ENCODE results near the gene MED8. TPM values are rescaled to one million over a fixed set of nuclear protein-coding genes. Genes with fewer than 3 reads are reported as not detected.
"Not testable (repeated sequence)": the region's sequence is repeated elsewhere in the genome, so short reads cannot be mapped to it uniquely, and the experiment has no call there.

The MED8 gene
- total RNA-seq, 1 experiment from 2014 or later: 113 TPM

DNA sequence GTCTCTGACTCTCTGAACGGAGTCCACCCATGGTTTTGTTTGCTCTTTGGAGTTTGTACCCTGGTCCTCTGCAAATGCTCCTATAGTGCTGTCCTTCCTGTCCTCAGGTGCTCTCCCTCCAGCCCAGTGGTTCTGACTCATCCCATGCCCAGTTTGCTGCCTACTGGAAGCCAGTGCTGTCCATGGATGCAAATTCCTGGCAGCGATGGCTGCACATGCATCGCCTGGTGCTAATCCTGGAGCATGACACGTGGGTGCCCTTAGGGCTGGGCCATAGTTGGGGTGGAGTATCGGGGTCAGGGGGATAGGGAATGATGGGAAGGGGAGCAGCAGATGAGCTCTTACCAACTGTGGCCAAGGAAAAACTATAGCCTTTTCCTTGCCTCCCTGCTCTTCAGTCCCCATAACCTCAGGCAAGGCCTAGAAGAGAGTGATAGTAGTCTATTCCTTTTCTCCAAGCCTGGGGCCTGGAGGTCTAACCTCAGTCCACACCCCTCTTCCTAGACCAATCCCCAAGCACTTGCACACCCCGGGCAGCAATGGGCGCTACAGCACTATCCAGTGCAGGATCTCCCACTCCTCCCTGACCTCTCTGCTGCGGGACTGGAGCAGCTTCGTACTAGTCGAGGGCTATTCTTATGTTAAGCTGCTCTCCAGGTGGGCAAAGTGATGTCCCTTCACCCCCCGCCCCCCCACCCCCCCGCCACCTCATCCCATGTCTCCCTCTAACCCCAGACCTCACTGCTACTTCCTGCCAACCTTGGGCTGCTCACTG is 32.6 kb upstream of the MED8 start:
- no peak for DNase-seq (ENCODE audit: low spot score)

DNA sequence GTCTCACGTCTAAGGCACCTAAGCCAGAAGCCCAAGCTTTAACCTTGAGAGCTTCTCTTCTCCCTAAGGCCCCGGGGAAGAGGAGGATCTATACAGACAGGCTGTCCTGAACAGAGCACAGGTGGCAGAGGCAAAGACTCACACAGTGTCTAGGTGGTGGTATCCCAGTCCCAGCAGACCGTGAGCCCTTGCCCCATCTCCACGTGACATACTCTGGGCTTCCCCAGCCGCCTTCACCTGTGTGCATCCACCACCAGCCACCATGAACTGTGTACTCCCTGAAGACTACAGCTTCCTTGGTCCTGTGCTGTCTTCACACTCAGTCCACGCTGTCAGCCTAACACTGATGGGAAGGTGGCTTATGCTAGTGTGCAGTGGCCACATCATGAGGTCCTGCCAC is 31.8 kb upstream of the MED8 start:
- DNase-seq (ENCODE audit: low spot score): no peak

DNA sequence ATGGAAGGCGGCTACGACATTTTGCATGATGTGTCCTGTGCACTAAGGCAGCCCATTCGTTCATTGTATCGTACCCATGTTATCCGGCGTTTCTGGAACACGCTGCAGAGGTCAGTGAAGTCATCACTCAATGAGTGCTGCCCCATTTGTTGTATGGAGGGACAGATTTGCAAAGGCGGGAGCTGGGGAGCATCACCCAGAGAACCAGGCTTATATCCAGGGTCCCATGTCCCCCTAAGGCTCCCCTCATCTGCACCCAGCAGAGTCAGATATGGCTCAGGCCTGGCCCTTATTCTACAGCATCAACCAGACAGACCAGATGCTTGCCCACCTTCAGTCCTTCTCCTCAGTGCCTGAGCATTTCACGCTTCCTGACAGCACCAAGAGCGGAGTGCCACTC is 31.3 kb upstream of the MED8 start:
- DNase-seq (ENCODE audit: low spot score): no peak

DNA sequence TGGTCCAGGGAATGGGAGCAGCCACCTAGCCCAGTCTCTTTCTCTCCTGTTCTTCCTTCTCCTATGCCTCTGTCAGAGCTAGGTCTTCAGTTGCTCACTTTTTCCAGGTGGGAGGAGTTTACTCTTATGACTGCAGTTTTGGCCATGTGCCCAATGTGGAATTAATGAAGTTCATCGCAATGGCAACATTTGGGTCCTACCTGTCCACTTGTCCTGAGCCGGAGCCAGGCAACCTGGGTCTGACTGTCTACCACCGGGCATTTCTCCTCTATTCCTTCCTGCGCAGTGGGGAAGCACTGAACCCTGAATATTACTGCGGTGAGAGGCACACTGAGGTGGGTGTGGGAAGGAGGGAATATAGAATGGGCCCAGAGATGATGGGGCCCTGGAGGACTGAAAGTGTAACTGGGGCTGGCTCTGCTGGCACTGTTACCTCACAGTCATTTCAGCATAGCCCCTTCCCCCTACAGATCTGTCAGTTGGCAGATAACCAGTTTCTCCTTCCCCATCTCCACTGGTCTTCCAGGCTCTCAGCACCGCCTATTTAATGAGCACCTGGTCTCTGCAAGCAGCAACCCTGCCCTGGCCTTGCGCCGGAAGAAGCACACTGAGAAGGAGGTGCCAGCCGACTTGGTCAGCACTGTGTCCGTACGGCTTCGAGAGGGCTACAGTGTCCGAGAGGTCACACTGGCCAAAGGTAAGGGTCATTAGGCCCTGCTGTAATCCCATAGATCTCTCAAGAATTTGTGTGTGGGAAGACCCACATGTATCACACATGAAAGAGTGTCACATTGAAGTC is 30.2 kb upstream of the MED8 start:
- DNase-seq (ENCODE audit: low spot score): no peak

DNA sequence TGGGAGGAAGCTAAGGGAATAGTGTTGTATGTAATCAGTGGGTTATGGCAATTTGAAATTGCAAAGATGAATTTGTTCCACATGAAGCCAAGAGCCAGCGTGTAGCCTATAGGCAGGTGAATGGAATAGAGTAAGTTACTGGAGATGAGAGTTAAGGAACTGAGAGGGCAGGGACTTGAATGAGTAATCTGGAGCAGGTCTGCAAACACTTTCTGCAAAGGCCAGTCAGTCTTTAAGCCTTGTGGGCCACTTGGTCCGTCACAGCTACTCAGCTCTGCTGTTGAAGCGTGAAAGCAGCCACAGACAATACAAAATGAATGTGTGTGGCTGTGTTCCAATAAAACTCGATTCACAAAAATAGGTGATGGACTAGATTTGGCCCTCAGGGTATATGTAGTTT is 29.3 kb upstream of the MED8 start:
- DNase-seq (ENCODE audit: low spot score): no peak

DNA sequence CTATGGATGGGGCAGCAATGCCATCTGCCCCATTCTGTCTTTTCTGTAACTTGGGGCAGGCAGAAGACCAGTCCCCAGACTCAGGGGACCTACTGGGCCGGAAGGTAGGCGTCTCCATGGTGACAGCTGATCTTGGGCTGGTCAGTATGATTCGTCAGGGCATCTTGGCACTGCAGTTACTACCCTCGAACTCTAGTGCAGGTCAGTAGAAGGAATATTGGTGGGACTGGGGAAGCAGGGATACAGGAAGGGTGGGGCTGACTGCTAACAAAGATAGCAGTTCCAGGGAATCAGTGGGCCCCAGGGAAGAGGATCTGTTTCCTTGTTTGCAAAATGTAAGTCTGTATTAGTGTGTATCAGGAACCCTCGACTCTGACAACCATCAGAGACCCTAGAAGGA is 26.3 kb upstream of the MED8 start:
- no peak for DNase-seq (ENCODE audit: low spot score)

DNA sequence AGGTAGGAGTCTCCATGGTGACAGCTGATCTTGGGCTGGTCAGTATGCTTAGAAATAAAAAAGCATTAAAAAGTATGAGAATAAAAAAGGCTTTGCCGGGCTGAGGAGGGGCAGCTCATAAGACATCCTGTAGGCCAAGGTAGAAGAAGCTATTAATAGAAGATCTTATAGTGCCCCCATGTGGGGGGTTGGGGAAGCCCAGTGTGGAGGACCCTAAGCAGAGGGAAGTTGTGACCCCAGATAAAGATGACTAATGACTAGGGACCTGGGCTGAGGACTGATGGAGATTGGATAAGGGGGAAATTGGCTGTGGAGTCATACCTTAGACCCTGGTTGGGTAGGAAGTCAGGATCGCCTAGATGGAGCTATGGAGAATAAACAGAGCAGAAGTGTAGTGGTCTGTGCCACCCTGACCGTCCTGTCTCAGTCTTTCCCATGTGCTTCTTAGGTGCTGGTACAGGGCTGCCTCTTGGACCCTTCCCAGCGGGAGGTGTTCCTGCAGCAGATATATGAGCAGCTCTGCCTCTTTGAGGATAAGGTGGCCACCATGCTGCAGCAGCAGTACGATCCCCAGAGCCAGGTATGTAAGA is 25.1 kb upstream of the MED8 start:
- peak; percentile 43 for DNase-seq (ENCODE audit: low spot score)

DNA sequence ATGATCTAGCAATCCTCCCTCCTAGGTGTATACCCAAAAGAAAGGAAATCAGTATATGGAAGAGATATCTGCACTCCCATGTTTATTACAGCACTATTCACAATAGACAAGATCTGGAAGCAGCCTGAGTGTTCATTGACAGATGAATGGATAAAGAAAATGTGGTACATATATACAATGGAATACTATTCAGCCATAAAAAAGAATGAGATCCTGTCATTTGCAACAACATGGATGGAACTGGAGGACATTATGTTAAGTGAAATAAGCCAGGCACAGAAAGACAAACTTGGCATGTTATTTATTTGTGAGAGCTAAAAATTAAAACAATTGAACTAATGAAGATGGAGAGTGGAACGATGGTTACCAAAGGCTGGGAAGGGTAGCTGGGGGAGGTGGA is 23.8 kb upstream of the MED8 start:
- DNase-seq (ENCODE audit: low spot score): not testable (repeated sequence)

DNA sequence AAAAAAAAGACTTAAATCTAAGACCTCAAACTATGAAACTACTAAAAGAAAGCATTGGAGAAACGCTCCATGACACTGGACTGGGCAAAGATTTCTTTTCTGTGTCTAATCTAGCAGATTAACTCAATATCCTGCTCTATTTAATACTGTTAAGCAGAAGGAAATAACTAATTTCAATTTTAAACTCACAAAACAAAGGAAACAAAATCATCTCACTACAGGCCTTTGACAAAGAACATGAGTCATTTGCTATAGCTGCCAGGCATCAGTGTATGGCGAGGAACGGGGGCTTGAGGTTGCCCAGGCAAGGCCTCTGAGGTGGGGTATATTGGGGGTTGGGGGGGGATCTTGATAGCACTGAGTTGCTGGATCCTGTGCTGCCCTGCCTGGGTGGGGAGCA is 21.0 kb upstream of the MED8 start:
- no peak for DNase-seq (ENCODE audit: low spot score)

DNA sequence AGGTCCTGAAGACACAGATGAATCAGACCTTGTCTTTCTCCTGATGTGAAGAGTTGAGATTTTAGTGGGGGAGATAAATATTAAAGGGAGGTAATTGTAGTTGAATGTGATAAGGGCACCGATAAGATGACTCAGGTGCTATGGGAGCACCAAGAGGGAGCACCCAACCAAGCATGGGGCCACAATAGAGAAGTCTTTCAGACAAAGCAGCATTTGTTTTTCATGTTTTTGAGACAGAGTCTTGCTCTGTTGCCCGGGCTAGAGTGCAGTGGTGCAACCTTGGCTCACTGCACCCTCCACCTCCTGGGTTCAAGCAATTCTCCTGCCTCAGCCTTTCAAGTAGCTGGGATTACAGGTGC is 16.3 kb upstream of the MED8 start:
- no peak for DNase-seq (ENCODE audit: low spot score)

DNA sequence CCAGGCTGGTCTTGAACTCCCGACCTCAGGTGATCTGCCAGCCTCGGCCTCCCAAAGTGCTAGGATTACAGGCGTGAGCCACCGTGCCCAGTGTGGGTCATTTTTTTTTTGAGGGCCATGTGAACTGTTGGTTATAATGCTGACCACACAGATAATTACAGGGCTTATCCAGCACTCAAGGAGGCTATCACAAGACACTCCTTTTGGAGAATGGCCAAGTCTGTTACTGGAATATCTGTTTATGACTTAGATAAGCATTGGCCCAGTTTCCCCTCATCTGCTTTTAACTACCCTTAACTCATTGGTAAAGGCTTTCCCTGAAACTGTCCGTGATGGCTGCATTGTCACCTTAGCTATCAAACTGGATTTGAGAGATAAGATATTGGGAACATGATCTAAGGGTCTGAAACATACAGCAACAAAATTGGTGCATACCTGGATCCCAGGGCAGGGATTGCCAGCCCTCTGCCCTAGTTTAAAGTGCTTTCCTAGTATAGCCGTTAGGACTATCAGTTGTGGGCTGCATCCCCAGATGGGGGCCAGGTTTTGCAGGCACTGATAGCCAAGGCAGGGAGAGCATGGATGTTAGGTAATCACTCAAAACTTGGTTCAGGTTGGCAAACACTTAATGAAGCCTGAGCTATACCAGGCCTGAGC is 15.7 kb upstream of the MED8 start:
- no peak for DNase-seq (ENCODE audit: low spot score)

DNA sequence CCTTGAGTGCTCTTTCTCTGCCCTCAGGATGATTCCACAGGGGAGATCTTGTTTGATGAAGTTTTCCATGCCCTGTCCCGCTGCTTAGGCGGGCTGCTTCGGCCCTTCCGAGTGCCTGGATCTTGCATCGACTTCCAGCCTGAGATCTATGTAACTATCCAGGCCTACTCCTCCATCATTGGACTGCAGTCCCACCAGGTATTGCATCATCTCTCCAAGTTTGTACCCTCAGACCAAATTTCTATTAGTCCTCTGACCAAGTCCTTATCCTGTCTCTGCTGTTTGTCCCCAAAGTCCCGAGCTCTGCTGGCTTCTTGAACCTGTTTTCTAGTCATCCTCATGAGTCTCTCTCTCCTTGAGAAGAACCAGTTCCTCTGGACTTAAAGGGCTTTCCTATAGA is 14.8 kb upstream of the MED8 start:
- DNase-seq (ENCODE audit: low spot score): no peak

DNA sequence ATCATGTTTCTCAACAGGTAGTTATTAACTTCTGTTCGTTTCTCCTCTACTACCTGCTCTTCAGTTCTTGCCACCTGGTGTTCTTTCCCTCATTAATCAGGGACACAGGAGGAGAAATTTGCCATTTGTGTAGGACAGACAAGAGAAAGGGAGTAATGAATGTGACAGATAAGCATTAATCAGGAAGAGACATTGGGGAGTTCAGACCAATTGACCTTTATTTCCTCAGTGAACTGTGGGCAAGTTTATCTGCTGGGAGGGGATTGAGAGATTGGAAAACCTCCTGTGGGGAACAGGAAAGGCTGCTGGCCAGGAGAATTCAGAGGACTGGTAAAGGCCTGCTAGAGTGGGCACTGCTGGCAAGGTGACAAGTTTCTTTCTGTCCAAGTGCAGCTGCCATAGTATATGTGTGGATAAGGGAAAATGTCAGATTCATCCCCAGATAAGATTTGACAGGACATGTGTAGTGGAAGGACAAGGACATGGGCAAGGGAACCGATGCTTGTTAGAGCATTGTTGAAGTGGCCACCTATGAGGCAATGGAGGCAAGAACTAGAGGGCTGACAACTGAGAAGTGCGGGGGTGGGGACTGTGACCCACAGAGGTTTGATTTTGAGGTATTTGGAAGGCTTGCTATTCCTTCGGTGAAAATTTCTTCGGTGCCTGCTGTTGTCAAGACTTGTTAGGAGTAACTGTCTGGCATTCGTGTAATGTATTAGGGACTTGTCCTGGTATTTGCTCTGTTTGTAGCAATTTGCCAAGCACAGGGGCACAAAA is 12.7 kb upstream of the MED8 start:
- no peak for DNase-seq (ENCODE audit: low spot score)

DNA sequence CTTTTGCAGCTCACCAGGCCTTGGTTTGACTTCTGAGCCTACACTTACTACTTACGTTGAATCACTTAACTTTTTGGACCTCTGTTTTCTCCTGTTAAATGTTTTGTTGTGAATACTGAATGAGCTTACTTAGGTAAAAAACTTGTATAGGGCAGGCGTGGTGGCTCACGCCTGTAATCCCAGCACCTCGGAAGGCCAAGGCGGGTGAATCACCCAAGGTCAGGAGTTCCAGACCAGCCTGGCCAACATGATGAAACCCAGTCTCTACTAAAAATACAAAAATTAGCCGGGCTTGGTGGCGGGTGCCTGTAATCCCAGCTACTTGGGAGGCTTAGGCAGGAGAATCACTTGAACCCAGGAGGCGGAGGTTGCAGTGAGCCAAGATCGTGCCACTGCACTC is 10.8 kb upstream of the MED8 start:
- not testable (repeated sequence) for DNase-seq (ENCODE audit: low spot score)

DNA sequence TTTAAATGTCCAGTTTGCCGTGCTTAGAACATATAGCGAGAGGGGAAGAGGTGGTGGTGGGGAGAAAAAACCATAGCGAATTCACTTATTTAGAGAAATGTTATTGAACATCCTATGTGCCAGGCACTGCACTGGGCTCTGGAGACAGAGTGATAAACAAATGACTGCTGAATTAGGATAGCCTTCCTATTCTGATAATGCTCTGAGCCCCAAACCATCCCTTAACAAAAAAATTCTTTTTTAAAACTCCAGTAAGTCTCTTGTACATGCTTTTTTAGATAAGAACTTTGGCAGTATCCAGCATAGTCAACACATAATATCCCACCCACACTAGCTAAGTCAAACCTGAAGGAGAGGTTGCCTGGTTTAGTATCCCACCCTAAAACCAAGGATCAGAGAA is 8.6 kb upstream of the MED8 start:
- DNase-seq (ENCODE audit: low spot score): no peak

DNA sequence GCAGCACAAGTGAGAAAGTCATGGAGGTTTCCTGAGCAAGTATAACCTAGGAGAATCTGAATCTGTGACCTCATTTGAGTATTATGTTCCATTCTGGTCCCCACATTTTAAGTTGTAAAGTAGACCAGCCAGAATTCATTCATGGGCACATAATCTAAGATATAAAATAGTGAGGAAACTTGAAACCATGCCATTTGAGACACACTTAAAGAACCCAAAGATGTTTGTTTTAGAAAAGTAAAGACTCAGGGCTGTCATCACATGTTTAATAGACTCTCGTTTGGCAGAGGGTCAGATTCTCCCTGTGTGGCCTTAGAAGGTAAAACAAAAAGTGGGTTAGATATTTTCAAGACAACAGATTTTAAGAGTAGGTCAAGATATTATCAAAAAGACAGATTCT is 6.5 kb upstream of the MED8 start:
- no peak for DNase-seq (ENCODE audit: low spot score)

DNA sequence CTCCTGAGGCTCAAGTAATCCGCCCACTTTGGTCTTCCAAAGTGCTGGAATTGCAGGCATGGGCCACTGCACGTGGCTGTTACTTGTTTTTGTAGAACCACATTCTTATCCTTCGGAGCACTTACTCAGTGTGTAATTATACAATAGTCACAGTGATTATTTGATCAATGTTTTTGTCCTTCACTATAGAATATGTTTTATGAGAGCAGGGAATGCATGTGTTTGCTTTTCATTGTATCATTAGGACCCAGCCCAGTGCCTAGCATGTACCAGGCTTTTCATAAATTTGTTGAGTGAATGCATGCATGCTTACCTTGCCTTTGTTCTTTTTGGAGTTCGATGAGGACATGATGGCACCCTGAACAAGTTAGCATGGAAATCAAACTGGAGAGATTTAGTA is 5.9 kb upstream of the MED8 start:
- no peak for DNase-seq (ENCODE audit: low spot score)

DNA sequence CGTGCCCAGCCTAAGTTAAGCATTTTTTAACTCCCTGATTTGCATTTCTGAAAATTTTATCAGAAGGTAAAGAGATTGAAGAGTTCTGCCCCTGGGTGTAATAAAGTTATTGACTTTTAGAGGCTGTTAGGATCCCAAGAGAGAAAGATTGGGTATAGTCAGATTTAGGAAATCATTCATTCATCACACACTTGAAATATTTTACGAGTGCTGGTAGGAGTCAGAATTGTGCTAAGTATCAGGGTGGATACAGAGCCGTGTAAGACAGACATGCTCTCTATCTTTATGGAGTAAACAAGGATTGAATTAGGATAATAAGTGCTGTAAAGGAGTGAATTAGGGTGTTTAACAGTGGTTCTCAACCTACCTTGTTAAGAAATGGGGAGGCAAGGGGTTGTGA is 3.1 kb upstream of the MED8 start:
- DNase-seq (ENCODE audit: low spot score): no peak

DNA sequence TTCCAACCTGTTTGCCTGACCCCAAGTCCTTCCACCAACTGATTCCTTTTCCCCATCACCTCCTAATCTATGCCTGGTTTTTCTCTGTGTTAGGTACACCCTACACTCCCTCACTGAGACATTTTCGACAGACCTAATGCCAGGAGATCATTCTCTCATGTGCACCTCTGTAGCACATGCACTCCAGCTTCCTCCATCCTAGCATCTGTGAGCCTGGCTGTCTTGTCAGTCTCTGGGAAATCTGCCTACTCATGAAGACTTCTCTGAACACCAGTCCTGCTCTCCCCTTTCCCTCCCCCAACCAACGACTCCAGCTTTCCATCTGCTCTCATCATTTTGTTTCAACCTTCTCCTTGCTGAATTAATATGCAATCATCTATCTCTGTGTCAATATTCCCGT is 987 bp downstream of the MED8 start:
- no peak for DNase-seq (ENCODE audit: low spot score)

DNA sequence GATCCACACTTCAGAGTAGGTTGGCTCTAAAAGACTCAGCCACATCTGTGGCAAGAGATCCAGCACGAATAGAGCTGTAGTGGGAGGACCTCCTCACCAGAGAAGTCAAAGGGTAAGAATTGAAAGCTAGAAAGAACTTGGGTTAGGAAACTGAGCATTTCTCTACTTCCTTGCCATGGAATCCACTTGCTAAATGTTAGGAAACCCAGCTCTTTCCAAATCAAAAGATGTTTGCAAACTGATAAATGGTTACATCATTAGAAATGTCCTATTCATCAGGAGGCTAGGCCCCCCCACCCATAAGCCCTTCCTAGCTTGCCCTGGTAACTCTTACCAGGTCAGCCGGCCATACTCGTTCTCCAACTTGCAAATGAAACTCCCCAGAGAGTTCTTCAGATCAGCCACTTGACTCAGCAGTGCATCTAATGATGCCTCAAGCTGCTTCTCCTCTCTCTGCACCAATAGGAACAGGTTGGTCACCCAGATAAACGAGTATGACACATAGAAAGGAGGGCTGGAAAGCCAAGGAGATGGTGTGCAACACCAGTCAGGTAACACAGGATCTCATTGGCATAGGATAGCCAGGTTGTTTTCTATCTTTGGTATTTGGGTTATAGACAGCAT is 1.5 kb downstream of the MED8 start:
- no peak for DNase-seq (ENCODE audit: low spot score)

DNA sequence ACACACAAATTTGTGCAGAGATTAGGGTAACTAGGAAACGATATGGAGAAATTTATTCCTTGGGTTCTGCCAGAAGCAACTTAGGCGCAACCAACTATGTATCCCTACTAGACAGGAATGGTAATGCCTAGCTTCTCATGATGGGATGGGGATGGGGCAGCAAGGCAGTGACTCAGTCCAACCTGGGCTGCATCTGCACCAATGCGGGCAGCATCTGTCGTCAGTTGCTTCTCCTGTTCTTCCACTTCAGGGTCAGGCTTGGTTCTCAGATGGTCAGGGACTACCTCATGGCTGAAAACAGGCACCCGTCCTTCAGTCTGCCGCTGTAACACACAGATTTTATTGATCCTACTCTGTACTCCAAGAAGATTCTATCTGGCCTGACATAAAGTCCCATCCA is 2.9 kb downstream of the MED8 start:
- DNase-seq (ENCODE audit: low spot score): no peak
